Liver (tissue), 9 donors: Measurements from ENCODE around the gene FOXO1. TPM values are rescaled to one million over a fixed set of nuclear protein-coding genes. Genes with fewer than 3 reads are reported as not detected.
A peak's percentile ranks its signal among the peaks of the same experiment; 100 is the strongest.

Experiments
- DNase-seq: peaks from one replicate; pipeline ENCODE4 v3.0.0-alpha.2; 2017; ENCODE audit warnings: low spot score
- H3K27ac ChIP-seq, 2 donors: one replicate each; pipeline ENCODE4 v1.7.0; 2013; ENCODE audit warnings: inconsistent platforms in 2 of 2, low read length in 2 of 2, control low read depth in 1 of 2, low read depth in 1 of 2, mild to moderate bottlenecking in 1 of 2
- H3K27me3 ChIP-seq, 4 donors: one replicate each; pipeline versions ENCODE4 v1.6.1 to v1.7.0; 2013; ENCODE audit warnings: low read length in 3 of 4, inconsistent platforms in 1 of 4, mild to moderate bottlenecking in 1 of 4, moderate library complexity in 1 of 4; ENCODE audit not compliant: control insufficient read depth in 4 of 4, insufficient read depth in 4 of 4
- H3K36me3 ChIP-seq, 4 donors: one replicate each; pipeline versions ENCODE4 v1.6.1 to v1.7.0; 2013; ENCODE audit warnings: low read length in 3 of 4, mild to moderate bottlenecking in 3 of 4, low read depth in 1 of 4, moderate library complexity in 1 of 4; ENCODE audit not compliant: control insufficient read depth in 4 of 4, insufficient read depth in 3 of 4
- H3K4me1 ChIP-seq, 4 donors: one replicate each; pipeline versions ENCODE4 v1.6.1 to v1.7.0; 2013; ENCODE audit warnings: low read length in 3 of 4, mild to moderate bottlenecking in 3 of 4, moderate library complexity in 1 of 4; ENCODE audit not compliant: control insufficient read depth in 4 of 4, insufficient read depth in 4 of 4
- H3K4me3 ChIP-seq, 3 donors: one replicate each; pipeline versions ENCODE4 v1.6.1 to v1.7.0; 2013; ENCODE audit warnings: low read length in 3 of 3, control low read depth in 1 of 3, low read depth in 1 of 3, mild to moderate bottlenecking in 1 of 3
- H3K9ac ChIP-seq, 2 donors: one replicate each; pipeline ENCODE4 v1.7.0; 2013; ENCODE audit warnings: low read length in 2 of 2, mild to moderate bottlenecking in 2 of 2, moderate library complexity in 2 of 2, control low read depth in 1 of 2, low read depth in 1 of 2
- H3K9me3 ChIP-seq, 4 donors: one replicate each; pipeline versions ENCODE4 v1.6.1 to v1.7.0; 2013; ENCODE audit warnings: low read length in 3 of 4; ENCODE audit not compliant: control insufficient read depth in 4 of 4
- ATF3 ChIP-seq: IDR thresholded peaks from 2 replicates; pipeline ENCODE4 v1.6.1; 2016; ENCODE audit warnings: antibody characterized with exemption
- CTCF ChIP-seq: fragments of 150-350 bp; IDR thresholded peaks from 2 replicates; pipeline ENCODE4 v1.5.1; 2017; ENCODE audit warnings: improper control_type of control experiment, low read depth, low read length; ENCODE audit not compliant: missing input control
- EGR1 ChIP-seq, 2 donors: IDR thresholded peaks; 2 replicates each; pipeline ENCODE4 v1.6.1; 2016 to 2018; ENCODE audit warnings: antibody characterized with exemption in 2 of 2, low read depth in 2 of 2
- FOXA1 ChIP-seq: IDR thresholded peaks from 2 replicates; pipeline ENCODE4 v1.6.1; 2016; ENCODE audit warnings: antibody characterized with exemption
- FOXA2 ChIP-seq: IDR thresholded peaks from 2 replicates; pipeline ENCODE4 v1.6.1; 2016; ENCODE audit warnings: antibody characterized with exemption
- GABPA ChIP-seq, 2 donors: IDR thresholded peaks in 1 of 2; conservative IDR thresholded peaks in 1 of 2; 2 replicates each; pipeline ENCODE4 v1.6.1; 2016; ENCODE audit warnings: antibody characterized with exemption in 2 of 2, mild to moderate bottlenecking in 1 of 2, moderate library complexity in 1 of 2
- HNF4A ChIP-seq, 2 donors: conservative IDR thresholded peaks; 2 replicates each; pipeline ENCODE4 v1.6.1; 2016; ENCODE audit warnings: antibody characterized with exemption in 2 of 2, mild to moderate bottlenecking in 2 of 2
- HNF4G ChIP-seq: IDR thresholded peaks from 2 replicates; pipeline ENCODE4 v1.6.1; 2016; ENCODE audit warnings: antibody characterized with exemption
- NR2F2 ChIP-seq: IDR thresholded peaks from 2 replicates; pipeline ENCODE4 v1.6.1; 2016; ENCODE audit warnings: antibody characterized with exemption
- RAD21 ChIP-seq, 2 donors: IDR thresholded peaks; 2 replicates each; pipeline ENCODE4 v1.6.1; 2016; ENCODE audit warnings: antibody characterized with exemption in 2 of 2, mild to moderate bottlenecking in 2 of 2
- REST ChIP-seq: IDR thresholded peaks from 2 replicates; pipeline ENCODE4 v1.6.1; 2016; ENCODE audit warnings: antibody characterized with exemption, mild to moderate bottlenecking
- RXRA ChIP-seq, 2 donors: IDR thresholded peaks; 2 replicates each; pipeline ENCODE4 v1.6.1; 2017 to 2018; ENCODE audit warnings: antibody characterized with exemption in 2 of 2, mild to moderate bottlenecking in 1 of 2
- SP1 ChIP-seq: IDR thresholded peaks from 2 replicates; pipeline ENCODE4 v1.6.1; 2018; ENCODE audit warnings: antibody characterized with exemption, mild to moderate bottlenecking
- TAF1 ChIP-seq: conservative IDR thresholded peaks from 2 replicates; pipeline ENCODE4 v1.6.1; 2016; ENCODE audit warnings: antibody characterized with exemption, mild to moderate bottlenecking
- ZBTB33 ChIP-seq: IDR thresholded peaks from 2 replicates; pipeline ENCODE4 v1.6.1; 2016; ENCODE audit warnings: antibody characterized with exemption
- WGBS: extraction: QIAGEN DNeasy Blood & Tissue Kit; methylation state at CpG from one replicate; pipeline ENCODE4 v1.1.7; 2013; 5-methylcytosine and 5-hydroxymethylcytosine counted together
- polyA plus RNA-seq, 2 donors: library from polyadenylated mRNA; stranded (reverse) in 1 of 2; unstranded in 1 of 2; fragments of 200-250 nt in 1 of 2; fragments of >200 nt in 1 of 2; fragmentation: Nextera tagmentation in 1 of 2; extraction: Ambion mirVana in 1 of 2; gene quantifications; one replicate each; pipeline versions ENCODE4 v1.2.1 to v1.2.3, GENCODE V29; 2013 to 2015
- total RNA-seq, 2 donors: library from RNA; depleted of rRNA; stranded (reverse); fragments of >200 nt; gene quantifications; one replicate each; pipeline ENCODE4 v1.2.3, GENCODE V29; 2014
- donor health status: healthy.
- donor health status: healthy.
- donor health status: healthy.
- donor health status: healthy.
- donor health status: healthy.

Gene FOXO1
- total and polyA plus RNA-seq, 4 donors = 5.4 to 23.6 (median 8.6) TPM

GRCh38 chr13:40637643-40638042, 28.8 kb downstream of the FOXO1 start:
- Histone ChIP-seq H3K9me3 (no peaks in the 10 kb centered on the region), H3K4me1 (peaks cover 12 to 34% (median 24%) of the 10 kb centered on the region in 4 donors), H3K27ac (no peak overlapping the region), H3K27me3 (no peaks in the 10 kb centered on the region), H3K9ac (peak overlapping the region in 1 of 2 donors; percentile 7), H3K36me3 (no peaks in the 10 kb centered on the region), H3K4me3 (no peak overlapping the region)
- no peak for DNase-seq
- TF ChIP-seq RAD21 (IDR thresholded peaks at IDR 0.05) = no peak
- no peak for TF ChIP-seq EGR1 (IDR thresholded peaks at IDR 0.05; ENCODE audit: low read depth in 2 of 2)
- TF ChIP-seq HNF4G = no peak
- no peak for TF ChIP-seq ATF3
- TF ChIP-seq FOXA1 = no peak
- TF ChIP-seq REST = no peak
- no peak for TF ChIP-seq NR2F2
- no peak for TF ChIP-seq FOXA2
- no peak for TF ChIP-seq CTCF
- no peak for TF ChIP-seq SP1
- TF ChIP-seq TAF1 = no peak
- 35% methylated on average over 5 of the region's 5 CpGs for WGBS

GRCh38 chr13:40635315-40635995, 31.0 kb downstream of the FOXO1 start:
- WGBS = 72% methylated on average over 5 of the region's 5 CpGs
- DNase-seq = no peak
- Histone ChIP-seq H3K27me3 (no peaks in the 10 kb centered on the region), H3K36me3 (no peaks in the 10 kb centered on the region), H3K4me3 (no peak overlapping the region), H3K9me3 (no peaks in the 10 kb centered on the region), H3K27ac (no peak overlapping the region), H3K9ac (no peak overlapping the region), H3K4me1 (peaks cover 12 to 34% (median 26%) of the 10 kb centered on the region in 4 donors)
- no peak for TF ChIP-seq ATF3
- TF ChIP-seq TAF1 = no peak
- TF ChIP-seq GABPA (IDR thresholded peaks at IDR 0.05 in 1 of 2, conservative IDR thresholded peaks at IDR 0.05 in 1 of 2) = no peak
- TF ChIP-seq EGR1 (IDR thresholded peaks at IDR 0.05; ENCODE audit: low read depth in 2 of 2) = no peak
- no peak for TF ChIP-seq RXRA (IDR thresholded peaks at IDR 0.05)
- TF ChIP-seq ZBTB33 = no peak
- TF ChIP-seq HNF4A (conservative IDR thresholded peaks at IDR 0.05) = no peak
- TF ChIP-seq NR2F2 = no peak
